KMS-11 (cell line): ENCODE results near the gene PTGR1.

ENCODE experiments used
- H2AFZ ChIP-seq: fragments of 200-600 bp; sonication (generic); 2 replicates; pipeline ENCODE4 v1.6.1; 2016; ENCODE audit warnings: antibody characterized with exemption, mixed run types, low read depth
- H3K27ac ChIP-seq: fragments of 200-600 bp; sonication (generic); 2 replicates; pipeline ENCODE4 v1.6.1; 2016; ENCODE audit warnings: mild to moderate bottlenecking, mixed run types
- H3K27me3 ChIP-seq: fragments of 200-600 bp; sonication (generic); 2 replicates; pipeline ENCODE4 v1.6.1; 2017; ENCODE audit warnings: mild to moderate bottlenecking, low read depth, mixed run types, moderate library complexity; ENCODE audit not compliant: insufficient read depth
- H3K36me3 ChIP-seq: fragments of 200-600 bp; sonication (generic); 2 replicates; pipeline ENCODE4 v1.6.1; 2017; ENCODE audit warnings: mild to moderate bottlenecking, mixed run types; ENCODE audit not compliant: insufficient read depth
- H3K4me1 ChIP-seq: fragments of 200-600 bp; sonication (generic); 2 replicates; pipeline ENCODE4 v1.6.1; 2016; ENCODE audit warnings: mild to moderate bottlenecking, low read depth, mixed run types; ENCODE audit not compliant: poor library complexity, severe bottlenecking
- H3K4me2 ChIP-seq: fragments of 200-600 bp; sonication (generic); 2 replicates; pipeline ENCODE4 v1.7.0; 2016; ENCODE audit warnings: mild to moderate bottlenecking, mixed run types
- H3K4me3 ChIP-seq: fragments of 200-600 bp; sonication (generic); IDR thresholded peaks from 2 replicates; pipeline ENCODE4 v1.6.1; 2017; ENCODE audit warnings: low read depth, low read length, mixed read lengths; ENCODE audit not compliant: insufficient read depth
- H3K79me2 ChIP-seq: fragments of 200-600 bp; sonication (generic); 2 replicates; pipeline ENCODE4 v1.6.1; 2016; ENCODE audit warnings: low read depth, mixed run types; ENCODE audit not compliant: insufficient read depth
- H3K9ac ChIP-seq: fragments of 200-600 bp; sonication (generic); 2 replicates; pipeline ENCODE4 v1.6.1; 2016; ENCODE audit warnings: mild to moderate bottlenecking, mixed run types
- H4K20me1 ChIP-seq: fragments of 200-600 bp; sonication (generic); 2 replicates; pipeline ENCODE4 v1.6.1; 2016; ENCODE audit warnings: mild to moderate bottlenecking, mixed run types; ENCODE audit not compliant: insufficient read depth
- CTCF ChIP-seq: fragments of 200-600 bp; sonication (generic); conservative IDR thresholded peaks from 2 replicates; pipeline ENCODE4 v1.6.1; 2017; ENCODE audit warnings: low read depth, mild to moderate bottlenecking, antibody characterized with exemption, low read length, moderate library complexity, mixed read lengths

PTGR1 gene

GRCh38 chr9:111599092-111599954 lies at the start of gene PTGR1:
PTGR1 (minus strand) TSS chr9:111599647; CDS start chr9:111597422, 2,225 bp downstream.
- Histone ChIP-seq H2AFZ (no peak within 1 kb of the TSS), H4K20me1 (no peaks in the 10 kb centered on the region), H3K4me2 (no peak within 1 kb of the TSS), H3K9ac (no peak within 1 kb of the TSS), H3K27me3 (no peaks in the 10 kb centered on the region), H3K4me1 (no peaks in the 10 kb centered on the region), H3K36me3 (no peaks in the 10 kb centered on the region), H3K4me3 (no peak within 1 kb of the TSS), H3K79me2 (no peaks in the 10 kb centered on the region), H3K27ac (no peak within 1 kb of the TSS)
- no peak for TF ChIP-seq CTCF

- Histone ChIP-seq H2AFZ (no peak overlapping the region), H4K20me1 (no peaks in the 10 kb centered on the region), H3K79me2 (0 out of 2 replicates have a peak, but pooled peaks cover under 1% of the 10 kb centered on the region), H3K9ac (no peak overlapping the region), H3K36me3 (no peaks in the 10 kb centered on the region; the same call in 1 of the 2 replicates), H3K4me1 (no peaks in the 10 kb centered on the region), H3K27ac (no peak overlapping the region), H3K4me2 (no peak overlapping the region), H3K4me3 (no peak overlapping the region), H3K27me3 (no peaks in the 10 kb centered on the region)
- no peak for TF ChIP-seq CTCF
These were observed 49.6 kb upstream of the PTGR1 start for GRCh38 chr9:111649016-111649415.

- Histone ChIP-seq H3K36me3 (no peaks in the 10 kb centered on the region; the same call in 1 of the 2 replicates), H3K4me2 (no peak overlapping the region), H3K79me2 (0 out of 2 replicates have a peak, but pooled peaks cover 8% of the 10 kb centered on the region), H2AFZ (no peak overlapping the region), H3K9ac (no peak overlapping the region), H3K4me1 (no peaks in the 10 kb centered on the region), H3K27me3 (no peaks in the 10 kb centered on the region), H3K4me3 (no peak overlapping the region), H3K27ac (no peak overlapping the region), H4K20me1 (no peaks in the 10 kb centered on the region)
- no peak for TF ChIP-seq CTCF
These were observed 48.6 kb upstream of the PTGR1 start for GRCh38 chr9:111648066-111648465.

- Histone ChIP-seq H3K27ac (no peak overlapping the region), H3K4me1 (no peaks in the 10 kb centered on the region), H3K4me3 (no peak overlapping the region), H3K4me2 (no peak overlapping the region), H3K9ac (no peak overlapping the region), H3K79me2 (0 out of 2 replicates have a peak, but pooled peaks cover 8% of the 10 kb centered on the region), H2AFZ (no peak overlapping the region), H4K20me1 (no peaks in the 10 kb centered on the region), H3K36me3 (no peaks in the 10 kb centered on the region; the same call in 1 of the 2 replicates), H3K27me3 (no peaks in the 10 kb centered on the region)
- no peak for TF ChIP-seq CTCF
These were observed 47.0 kb upstream of the PTGR1 start for GRCh38 chr9:111646417-111646816.
